Measurements from ENCODE around the gene FEM1A. TPM values are rescaled to one million over a fixed set of nuclear protein-coding genes. Genes with fewer than 3 reads are reported as not detected.

FEM1A gene
- total and polyA plus RNA-seq, 9 of the 15 experiments (the other 6 are each of a cell fraction or from before 2014, with no cell fraction given) = 0.08 to 19.0 (median 6.8) TPM

GRCh38 chr19:4816202-4816949 lies 24.8 kb downstream of the FEM1A start (continued):
- TF ChIP-seq NONO (IDR thresholded peaks at IDR 0.05; ENCODE audit: low read depth in 2 of 2, low read length in 1 of 2) = no peak
- TF ChIP-seq MAFK (IDR thresholded peaks at IDR 0.05; ENCODE audit: low read length) = no peak
- TF ChIP-seq ETV1 (tag; conservative IDR thresholded peaks at IDR 0.05; ENCODE audit: low read depth) = no peak
- TF ChIP-seq ZNF354B (CRISPR knock-in tag; IDR thresholded peaks at IDR 0.05) = no peak
- TF ChIP-seq NFATC3 (IDR thresholded peaks at IDR 0.05) = no peak
- no peak for TF ChIP-seq POLR3A (IDR thresholded peaks at IDR 0.05; ENCODE audit: borderline replicate concordance, extremely low read depth, insufficient read depth, insufficient read length)
- no peak for TF ChIP-seq THAP12 (CRISPR knock-in tag; IDR thresholded peaks at IDR 0.05)
- no peak for TF ChIP-seq PRMT5 (CRISPR knock-in tag; IDR thresholded peaks at IDR 0.05)
- no peak for TF ChIP-seq HDAC6 (IDR thresholded peaks at IDR 0.05; ENCODE audit: low read depth, low read length)
- no peak for TF ChIP-seq COPS2 (conservative IDR thresholded peaks at IDR 0.05)
- TF ChIP-seq ZNF395 (CRISPR knock-in tag; IDR thresholded peaks at IDR 0.05) = peak; percentile 8; the same call in 1 of the 2 replicates
- no peak for TF ChIP-seq CREB3L1 (IDR thresholded peaks at IDR 0.05; ENCODE audit: borderline replicate concordance, low read depth)
